VCaP (cell line): ENCODE data around the gene MYO3B.

ENCODE experiments used
- H3K27ac ChIP-seq: fragments of 450-650 bp; 2 replicates; pipeline ENCODE4 v1.5.1; 2017
- TF ChIP-seq, protein P1 (sequence below): fragments of 450-650 bp; conservative IDR thresholded peaks from 2 replicates; pipeline ENCODE4 v1.5.1; 2017; ENCODE audit warnings: mild to moderate bottlenecking, moderate library complexity

The MYO3B gene

DNA sequence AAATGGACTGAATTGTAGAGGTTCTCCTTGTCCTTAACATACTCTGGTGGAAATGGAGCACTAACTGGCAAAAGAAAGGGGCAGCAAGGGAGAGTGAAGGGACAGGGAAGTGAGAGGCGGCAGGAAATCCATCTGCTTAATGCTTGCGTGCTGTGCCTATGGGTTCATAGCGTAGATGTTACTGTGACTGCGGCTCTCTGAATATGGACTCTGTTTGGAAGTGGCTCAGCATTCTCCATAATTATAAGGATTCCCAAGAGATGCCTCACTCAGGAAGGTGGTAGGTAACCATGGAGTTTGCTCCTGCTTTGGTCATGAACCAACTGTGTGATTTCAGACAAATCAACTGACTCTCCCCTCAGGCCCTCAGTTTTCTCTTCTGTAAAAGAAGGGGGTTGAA, 50.0 kb downstream of the MYO3B start:
- no peak overlapping the region for H3K27ac ChIP-seq
- TF ChIP-seq, protein P1, sequence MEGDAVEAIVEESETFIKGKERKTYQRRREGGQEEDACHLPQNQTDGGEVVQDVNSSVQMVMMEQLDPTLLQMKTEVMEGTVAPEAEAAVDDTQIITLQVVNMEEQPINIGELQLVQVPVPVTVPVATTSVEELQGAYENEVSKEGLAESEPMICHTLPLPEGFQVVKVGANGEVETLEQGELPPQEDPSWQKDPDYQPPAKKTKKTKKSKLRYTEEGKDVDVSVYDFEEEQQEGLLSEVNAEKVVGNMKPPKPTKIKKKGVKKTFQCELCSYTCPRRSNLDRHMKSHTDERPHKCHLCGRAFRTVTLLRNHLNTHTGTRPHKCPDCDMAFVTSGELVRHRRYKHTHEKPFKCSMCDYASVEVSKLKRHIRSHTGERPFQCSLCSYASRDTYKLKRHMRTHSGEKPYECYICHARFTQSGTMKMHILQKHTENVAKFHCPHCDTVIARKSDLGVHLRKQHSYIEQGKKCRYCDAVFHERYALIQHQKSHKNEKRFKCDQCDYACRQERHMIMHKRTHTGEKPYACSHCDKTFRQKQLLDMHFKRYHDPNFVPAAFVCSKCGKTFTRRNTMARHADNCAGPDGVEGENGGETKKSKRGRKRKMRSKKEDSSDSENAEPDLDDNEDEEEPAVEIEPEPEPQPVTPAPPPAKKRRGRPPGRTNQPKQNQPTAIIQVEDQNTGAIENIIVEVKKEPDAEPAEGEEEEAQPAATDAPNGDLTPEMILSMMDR, result no peak

DNA sequence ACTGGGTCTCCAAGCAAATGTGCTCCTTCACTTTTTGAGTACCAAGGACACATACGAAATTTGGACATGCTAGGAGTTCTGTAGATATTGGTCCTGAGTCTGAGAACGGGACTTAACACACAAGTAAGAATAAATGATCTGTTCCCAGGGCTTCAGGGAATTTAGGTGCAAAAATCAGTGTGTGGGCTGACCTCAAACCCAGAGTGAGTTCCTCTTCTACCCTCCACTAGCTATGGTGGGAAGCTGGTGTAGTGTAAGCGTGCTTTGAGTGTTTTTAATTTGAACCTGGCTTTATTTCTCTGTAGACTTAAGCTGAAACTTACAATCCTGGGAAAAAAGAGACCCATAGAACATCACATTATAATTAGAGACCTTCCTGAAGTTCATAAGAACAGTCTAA, 50.5 kb downstream of the MYO3B start:
- TF ChIP-seq, protein P1, result no peak
- no peak overlapping the region for H3K27ac ChIP-seq

DNA sequence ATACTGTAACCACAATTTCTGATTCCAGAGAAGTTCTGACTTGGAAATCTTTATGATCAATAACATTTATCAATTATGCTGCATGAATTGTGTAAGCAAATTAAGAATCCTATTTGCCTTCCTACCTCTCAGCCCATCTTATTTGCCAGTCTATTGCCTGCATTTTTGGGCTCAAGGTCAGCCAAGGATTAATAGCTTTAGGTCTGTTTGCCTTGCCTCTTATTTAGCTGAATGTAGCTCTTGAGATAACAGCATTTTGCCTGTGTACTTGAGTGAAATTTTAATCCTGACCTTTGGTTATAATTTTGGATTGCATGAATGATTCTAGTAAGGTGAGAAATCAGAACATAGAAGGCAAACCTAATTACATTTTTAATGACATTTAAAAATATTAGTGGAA, 51.2 kb downstream of the MYO3B start:
- TF ChIP-seq, protein P1, result no peak
- no peak overlapping the region for H3K27ac ChIP-seq

DNA sequence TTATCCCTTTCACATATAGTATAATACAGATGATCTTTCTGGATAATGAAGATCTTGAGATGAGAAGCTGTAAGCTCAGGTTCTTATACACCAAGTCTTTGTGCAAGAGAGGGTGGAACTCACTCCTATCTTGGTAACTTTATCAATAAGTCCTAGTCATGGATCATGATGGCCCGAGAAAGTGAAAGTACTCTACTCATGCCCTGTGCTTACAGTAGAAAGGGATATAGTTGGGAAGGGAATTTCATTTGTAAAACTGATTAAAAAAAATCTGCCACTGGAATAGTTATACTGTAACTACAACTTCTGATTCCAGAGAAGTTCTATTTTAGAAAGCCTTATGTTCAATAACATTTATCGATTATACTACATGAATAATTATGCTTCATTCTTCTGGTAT, 51.8 kb downstream of the MYO3B start:
- no peak overlapping the region for H3K27ac ChIP-seq
- TF ChIP-seq, protein P1, result no peak

DNA sequence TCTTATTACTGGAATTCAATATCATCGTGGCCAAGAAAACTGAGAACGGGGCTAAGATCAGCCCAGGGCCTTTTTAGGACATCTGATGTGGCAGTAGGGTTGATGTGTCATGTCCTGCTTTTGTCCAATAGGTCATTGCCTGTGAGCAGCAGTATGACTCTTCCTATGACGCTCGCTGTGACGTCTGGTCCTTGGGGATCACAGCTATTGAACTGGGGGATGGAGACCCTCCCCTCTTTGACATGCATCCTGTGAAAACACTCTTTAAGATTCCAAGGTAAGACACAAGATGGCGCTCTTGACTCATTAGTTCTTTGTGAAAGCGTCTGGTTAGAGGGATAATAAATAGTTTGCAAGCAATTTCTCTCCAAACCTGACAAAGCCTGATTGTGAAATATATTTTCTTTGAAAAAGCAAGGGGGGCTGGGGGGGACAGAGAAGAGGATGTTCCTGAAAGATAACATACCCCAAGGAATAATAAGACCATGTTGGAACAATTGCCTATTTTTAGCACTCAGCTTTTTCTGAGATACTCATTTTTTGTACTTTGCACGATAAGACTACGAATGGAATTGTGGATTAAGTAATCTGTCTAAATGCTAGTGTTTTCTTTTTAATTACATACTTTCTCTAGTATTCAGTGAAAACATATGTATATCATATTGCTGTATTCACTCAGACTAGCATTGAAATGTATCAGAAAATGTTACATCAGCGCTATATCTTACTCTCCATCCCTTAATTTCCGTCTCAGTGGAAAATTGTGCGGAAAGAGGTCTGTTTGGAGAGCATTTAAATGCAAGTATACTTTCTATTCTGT, 58.1 kb downstream of the MYO3B start:
- TF ChIP-seq, protein P1, result peak; percentile 78
- H3K27ac ChIP-seq, result peak overlapping the region; percentile 31; the same call in 1 of the 2 replicates

DNA sequence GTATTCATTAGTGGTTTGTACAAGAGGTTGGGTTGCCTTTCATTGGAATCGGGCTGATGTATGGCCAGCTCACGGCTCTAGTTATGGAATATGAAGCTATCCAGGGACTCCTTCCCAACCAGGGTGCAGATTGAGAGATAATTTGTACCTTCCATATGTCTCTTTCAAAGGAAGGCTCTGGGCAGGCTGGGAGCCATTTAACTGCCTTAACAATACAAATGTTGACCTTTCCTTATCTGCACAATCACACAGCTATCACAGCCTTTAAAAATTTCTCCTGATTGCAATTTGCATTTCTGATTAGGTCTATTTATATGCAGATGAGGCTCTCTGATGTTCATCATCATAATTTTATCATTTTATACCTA, 58.7 kb downstream of the MYO3B start:
- TF ChIP-seq, protein P1, result no peak
- peak overlapping the region; percentile 31; the same call in 1 of the 2 replicates for H3K27ac ChIP-seq

DNA sequence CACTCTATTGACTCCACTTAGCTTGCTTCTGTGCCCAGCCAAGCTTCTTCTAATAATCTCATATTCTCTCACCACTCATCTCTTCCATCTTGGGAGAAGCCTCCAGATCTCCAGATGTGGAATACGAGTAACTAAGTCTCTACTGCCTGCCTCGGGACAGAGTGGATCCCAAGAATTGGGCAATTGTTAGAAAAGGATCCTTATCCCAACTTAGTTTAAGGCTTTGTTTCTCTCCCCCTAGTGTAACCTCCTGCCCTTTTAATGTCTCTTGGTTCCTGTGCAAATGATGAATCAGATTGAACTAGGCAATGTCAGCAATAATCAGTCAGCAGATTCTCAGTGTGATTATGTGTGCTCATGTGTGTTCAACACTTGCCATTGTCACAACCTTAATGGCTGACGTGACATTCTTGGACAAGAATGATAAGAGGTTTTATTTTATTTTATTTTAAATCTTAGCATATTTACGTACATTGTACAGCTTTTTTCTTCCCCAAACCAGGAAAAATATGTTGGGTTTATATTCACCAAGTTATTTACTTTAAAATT, 59.7 kb downstream of the MYO3B start:
- TF ChIP-seq, protein P1, result no peak
- no peak overlapping the region for H3K27ac ChIP-seq
